ENCODE data around the gene C16orf46. TPM values are rescaled to one million over a fixed set of nuclear protein-coding genes. Genes with fewer than 3 reads are reported as not detected.

Gene C16orf46
- total and polyA plus RNA-seq, 2 of the 13 experiments (the other 11 are each of a cell fraction or from before 2014, with no cell fraction given): 0.38 to 0.55 TPM

- intact Hi-C loops (cut with micrococcal nuclease; ENCODE audit: unreplicated experiment): loop anchor here (10.0 kb wide), 1 partner anchor 115 kb away; no protein-coding TSS in a partner anchor
- FAIRE-seq (no peak), ATAC-seq (no peak), DNase-seq (ENCODE audit: low spot score) (no peak)
- POLR2A ChIA-PET: no interaction called here
- in situ Hi-C loops (cut with HindIII; ENCODE audit: extremely low pct_ligation_motif_present, low pct_unique_long_range_greater_than_20kb): loop anchor here (25.0 kb wide), 1 partner anchor 707 kb away; no protein-coding TSS in a partner anchor
- no peaks in the 10 kb centered on the region for H3K27me3 ChIP-seq (ENCODE audit: control insufficient read depth in 1 of 2, insufficient read depth in 2 of 2, low read length in 2 of 2)
- H3K4me2 ChIP-seq (ENCODE audit: low read depth, low read length): no peak overlapping the region
- no TSS peak for BruUV-seq (replicated peaks)
- H3K27ac ChIP-seq (ENCODE audit: extremely low read length, insufficient read depth, low read length): no peak overlapping the region
- H3K9me3 ChIP-seq (ENCODE audit: low read length): no peaks in the 10 kb centered on the region; the same call in 1 of the 2 replicates
- H3K36me3 ChIP-seq (replicated peaks in 1 of 2; ENCODE audit: control insufficient read depth in 1 of 2, insufficient read depth in 2 of 2, low read length in 2 of 2): peaks cover 5 to 34% of the 10 kb centered on the region in 2 experiments; a peak in 4 of 5 replicates
- H4K20me1 ChIP-seq (ENCODE audit: insufficient read depth, low read length): no peaks in the 10 kb centered on the region
- H2AFZ ChIP-seq (ENCODE audit: low read length): no peak overlapping the region
- H3K4me1 ChIP-seq (ENCODE audit: insufficient read depth, low read length): no peaks in the 10 kb centered on the region
- no peak overlapping the region for H3K9ac ChIP-seq (ENCODE audit: insufficient read depth, low read depth, low read length)
- CTCF ChIA-PET (ENCODE audit: low intra/inter-chr PET ratio, low total read pairs): no interaction called here
- 91% methylated on average over 11 of the region's 11 CpGs for WGBS (ENCODE audit: low lambda C conversion rate)
- TF ChIP-seq ZNF746 (CRISPR knock-in tag; IDR thresholded peaks at IDR 0.05) (no peak), TSC22D2 (CRISPR knock-in tag; IDR thresholded peaks at IDR 0.05; ENCODE audit: borderline replicate concordance) (no peak), ZBTB3 (CRISPR knock-in tag; IDR thresholded peaks at IDR 0.05; ENCODE audit: borderline replicate concordance, low read depth) (no peak), RFXANK (CRISPR knock-in tag; IDR thresholded peaks at IDR 0.05) (no peak), KDM2A (CRISPR knock-in tag; IDR thresholded peaks at IDR 0.05; ENCODE audit: borderline replicate concordance, low read depth) (no peak), PHF20 (CRISPR knock-in tag; IDR thresholded peaks at IDR 0.05) (no peak), ETV6 (CRISPR knock-in tag; conservative IDR thresholded peaks at IDR 0.05) (no peak), ZNF263 (CRISPR knock-in tag; IDR thresholded peaks at IDR 0.05) (no peak), NFAT5 (CRISPR knock-in tag; IDR thresholded peaks at IDR 0.05) (no peak), ZNF800 (CRISPR knock-in tag; IDR thresholded peaks at IDR 0.05) (no peak), NPAS2 (CRISPR knock-in tag; IDR thresholded peaks at IDR 0.05; ENCODE audit: borderline replicate concordance) (no peak), CEBPB (IDR thresholded peaks at IDR 0.05; ENCODE audit: borderline replicate concordance, low read depth, low read length) (no peak)
- H3K79me2 ChIP-seq (ENCODE audit: insufficient read depth, low read length): no peaks in the 10 kb centered on the region
- H3K4me3 ChIP-seq (replicated peaks in 1 of 3; ENCODE audit: insufficient read depth in 1 of 3, low read depth in 2 of 3, low read length in 3 of 3): no peak overlapping the region
Observed at GRCh38 chr16:81029930-81030604, 47.0 kb downstream of the C16orf46 start.

All from HepG2 (cell line).